Muscle of arm (tissue), 12 donors: Measurements from ENCODE around the gene CAPZA2. TPM values are rescaled to one million over a fixed set of nuclear protein-coding genes. Genes with fewer than 3 reads are reported as not detected.

ENCODE experiments used
- DNase-seq: peaks from one replicate; pipeline ENCODE4 v3.0.0-alpha.2; 2013
- polyA plus RNA-seq, 12 donors: library from polyadenylated mRNA; unstranded; fragments of 120-200 nt; gene quantifications; one replicate each; pipeline ENCODE4 v1.2.1, GENCODE V29; 2013; ENCODE audit not compliant: insufficient read length in 12 of 12

The CAPZA2 gene
- polyA plus RNA-seq, 12 donors, result 123 to 279 (median 227) TPM; not detected in 1

DNA sequence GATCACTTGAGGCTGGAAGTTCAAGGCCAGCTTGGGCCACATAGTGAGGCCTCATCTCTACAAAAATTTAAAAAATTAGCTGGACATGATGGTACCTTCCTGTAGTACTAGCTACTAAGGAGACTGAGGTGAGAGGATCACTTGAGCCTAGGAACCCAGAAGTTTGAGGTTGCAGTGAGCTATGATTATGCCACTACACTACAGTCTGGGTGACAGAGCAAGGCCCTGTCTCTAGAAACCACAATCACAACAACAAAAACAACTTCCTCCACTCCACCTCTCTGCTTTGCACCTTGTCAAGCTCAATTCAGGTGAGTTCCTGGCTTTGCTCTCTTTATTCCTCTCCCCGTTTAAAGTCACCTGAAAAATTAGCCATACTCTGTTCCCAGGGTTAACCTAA lies 8.3 kb upstream of the CAPZA2 start:
- no peak for DNase-seq

DNA sequence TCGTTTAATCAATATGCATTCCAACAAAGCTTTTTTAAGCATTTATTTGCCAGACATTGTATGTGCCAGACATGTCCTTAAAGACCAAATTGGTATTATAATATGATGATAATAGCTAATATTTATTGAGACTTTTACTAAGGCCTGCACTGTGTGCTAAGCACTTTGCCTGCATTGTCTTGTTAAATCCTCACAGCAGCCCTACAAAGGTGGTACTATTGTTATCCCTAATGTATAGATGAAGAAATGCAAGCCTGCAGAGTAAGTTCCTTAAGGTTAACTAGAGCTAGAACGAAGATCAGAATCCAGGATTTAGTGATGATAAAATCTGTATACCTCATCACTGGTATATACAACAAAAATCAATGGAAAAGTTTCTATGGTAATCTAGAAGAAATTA lies 5.3 kb upstream of the CAPZA2 start:
- no peak for DNase-seq

DNA sequence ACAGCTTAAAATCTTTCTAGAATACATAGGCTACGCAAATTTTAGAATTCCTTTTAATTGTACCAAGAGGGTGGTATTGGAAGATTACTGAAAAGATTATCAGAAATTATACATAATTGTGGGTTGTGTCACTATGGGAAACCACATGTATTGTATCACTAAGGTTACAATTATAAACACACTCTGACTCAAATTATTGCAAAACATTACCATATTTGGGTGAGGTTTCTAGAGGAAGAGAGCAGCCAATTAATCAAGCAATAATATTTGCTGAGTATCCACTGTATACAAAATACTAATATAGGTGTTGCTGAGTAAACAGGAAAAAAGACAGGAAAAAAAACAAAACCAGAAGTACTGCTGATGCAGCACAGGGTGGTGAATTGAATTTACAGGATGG lies 3.1 kb upstream of the CAPZA2 start:
- DNase-seq, result no peak

DNA sequence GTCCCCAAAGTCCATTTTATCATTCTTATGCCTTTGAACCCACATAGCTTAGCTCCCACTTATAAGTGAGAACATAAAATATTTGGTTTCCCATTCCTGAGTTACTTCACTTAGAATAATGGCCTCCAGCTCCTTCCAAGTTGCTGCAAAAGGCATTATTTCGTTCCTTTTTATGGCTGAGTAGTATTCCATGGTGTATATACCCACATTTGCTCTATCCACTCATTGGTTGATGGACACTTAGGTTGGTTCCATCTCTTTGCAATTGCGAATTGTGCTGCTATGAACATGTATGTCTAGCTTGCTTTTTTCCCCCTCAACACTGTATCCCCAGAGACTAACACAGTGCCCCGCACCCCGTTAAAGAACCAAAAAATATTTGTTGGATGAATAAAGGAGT lies 670 bp upstream of the CAPZA2 start:
- no peak for DNase-seq

DNA sequence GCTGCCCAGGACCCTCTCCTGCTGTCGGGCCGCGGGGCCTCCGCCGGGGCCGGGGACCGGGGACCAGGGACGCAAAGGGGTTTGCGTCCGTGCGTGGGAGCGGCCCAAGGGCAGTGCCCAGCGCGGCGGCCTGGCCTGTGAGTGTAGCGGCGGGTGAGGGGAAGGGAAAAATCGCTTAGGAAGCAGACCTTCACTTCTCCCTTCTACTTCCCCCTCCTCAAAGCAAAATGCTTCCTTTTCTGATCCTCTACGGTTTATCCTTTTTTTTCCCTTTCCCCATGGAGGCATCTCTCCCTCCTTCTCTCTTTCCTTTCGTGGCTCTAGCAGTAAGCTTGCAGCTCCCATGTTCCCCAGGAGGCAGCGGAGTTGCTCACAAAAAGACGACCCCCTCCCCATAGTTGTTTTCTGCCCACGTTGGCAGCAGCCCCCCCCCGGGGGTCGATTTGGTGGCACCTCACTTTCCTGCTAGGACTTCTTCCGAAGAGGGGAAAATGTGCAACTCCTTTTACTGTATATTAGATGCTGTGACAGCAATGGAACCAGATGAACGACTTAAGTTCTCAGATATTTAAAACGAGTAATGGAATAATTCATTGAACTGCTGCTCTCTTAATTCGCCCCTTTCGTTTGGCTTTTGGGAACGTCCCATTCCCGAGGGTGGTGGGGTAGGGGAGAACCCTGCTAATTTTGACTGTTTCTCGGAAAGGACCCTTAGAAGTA lies 724 bp downstream of the CAPZA2 start:
- peak; percentile 44 for DNase-seq

DNA sequence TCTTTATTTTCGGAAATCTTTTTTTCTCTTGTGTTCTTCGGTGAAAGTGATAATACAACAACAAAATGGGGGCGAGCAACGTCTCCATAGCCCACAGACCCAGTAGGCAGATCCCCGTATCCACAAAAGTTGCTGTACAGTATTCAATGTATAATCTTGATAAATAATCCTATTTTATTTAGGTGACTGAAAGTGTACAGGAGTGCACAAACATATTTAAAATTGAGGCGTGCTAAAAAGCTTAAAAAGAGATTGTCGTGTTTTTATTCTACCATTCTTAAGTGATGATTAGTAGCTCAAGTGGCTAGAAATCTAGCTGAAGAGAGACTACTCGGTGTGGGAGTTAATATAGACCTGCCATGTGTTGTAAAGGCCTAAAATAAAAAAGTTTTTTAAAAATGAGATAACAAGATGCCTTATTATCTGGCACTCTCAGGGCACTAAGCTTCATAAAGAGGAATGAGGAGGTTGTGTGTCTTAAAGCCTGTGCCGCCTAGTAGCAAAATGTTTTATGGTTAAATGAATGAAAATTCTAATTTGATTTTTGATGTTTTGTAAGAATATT lies 1.6 kb downstream of the CAPZA2 start:
- no peak for DNase-seq

DNA sequence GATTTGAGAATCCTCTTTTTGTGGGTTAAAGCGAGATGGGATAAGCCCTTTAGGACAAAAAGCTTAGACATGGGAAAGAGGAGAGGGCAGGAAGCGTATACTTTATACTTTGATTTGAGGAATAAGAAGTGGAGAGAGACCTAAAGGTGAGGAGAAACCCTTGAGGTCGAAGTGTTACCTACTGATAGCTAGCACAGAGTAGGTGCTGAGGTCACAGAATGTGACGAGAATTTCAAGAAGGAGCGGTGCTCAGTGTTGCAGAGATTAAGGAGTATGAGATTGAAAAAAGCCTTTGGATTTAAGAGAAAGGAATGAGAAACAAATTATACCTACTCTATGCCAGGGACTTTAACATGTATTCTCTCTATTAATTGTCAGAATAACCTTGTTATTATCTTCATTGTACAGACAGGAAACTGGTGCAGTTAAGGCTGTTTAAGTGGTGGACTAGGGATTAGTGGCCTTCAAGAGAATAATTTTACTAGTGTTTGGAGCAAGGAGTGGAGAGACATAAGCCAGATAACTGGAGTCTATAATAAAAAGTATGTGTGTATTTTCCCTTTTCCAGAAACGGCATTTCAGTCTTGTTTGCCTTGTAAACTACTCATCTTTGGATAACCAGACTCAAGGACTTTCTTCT lies 8.8 kb downstream of the CAPZA2 start:
- no peak for DNase-seq

DNA sequence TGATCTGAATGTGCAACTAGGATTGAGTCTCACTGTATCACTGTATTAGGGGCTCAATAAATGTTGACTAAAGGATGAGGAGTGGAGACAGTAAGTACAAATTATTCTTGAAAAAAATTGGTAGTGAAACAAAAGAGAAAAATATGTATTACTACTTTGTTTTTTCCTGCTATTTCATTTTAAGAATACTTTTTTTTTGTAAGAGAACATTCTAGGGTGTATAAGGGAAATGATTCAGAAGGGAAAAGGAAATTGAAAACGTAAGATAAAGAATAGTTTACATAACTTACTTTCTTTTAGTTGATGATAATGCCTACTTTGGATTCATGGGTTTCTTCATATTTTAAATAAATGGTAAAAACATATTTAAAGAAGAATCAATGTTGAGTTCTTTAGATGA lies 9.6 kb downstream of the CAPZA2 start:
- no peak for DNase-seq

GRCh38 chr7:116873619-116874018 lies 11.2 kb downstream of the CAPZA2 start:
- DNase-seq, result no peak

GRCh38 chr7:116876664-116877442 lies 14.5 kb downstream of the CAPZA2 start:
- no peak for DNase-seq

- no peak for DNase-seq
These were observed 15.2 kb downstream of the CAPZA2 start for GRCh38 chr7:116877443-116878217.

DNA sequence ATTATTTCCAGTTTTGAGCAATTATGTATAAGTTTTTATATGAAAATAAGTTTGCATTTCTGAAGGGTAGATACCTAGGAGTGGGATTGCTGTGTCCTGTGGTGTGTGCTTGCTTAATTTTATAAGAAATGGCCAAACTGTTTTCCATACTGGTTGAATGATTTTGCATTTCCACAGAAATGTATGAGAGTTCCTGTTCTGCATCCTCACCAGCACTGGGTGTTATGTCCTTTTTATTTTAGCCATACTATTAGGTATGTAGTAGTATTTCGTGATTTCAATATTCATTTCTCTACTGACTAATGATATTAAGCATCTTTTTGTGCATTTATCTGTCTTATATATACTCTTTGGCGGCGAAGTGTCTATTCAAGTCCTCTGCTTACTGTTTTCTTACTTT lies 22.3 kb downstream of the CAPZA2 start:
- DNase-seq, result no peak

DNA sequence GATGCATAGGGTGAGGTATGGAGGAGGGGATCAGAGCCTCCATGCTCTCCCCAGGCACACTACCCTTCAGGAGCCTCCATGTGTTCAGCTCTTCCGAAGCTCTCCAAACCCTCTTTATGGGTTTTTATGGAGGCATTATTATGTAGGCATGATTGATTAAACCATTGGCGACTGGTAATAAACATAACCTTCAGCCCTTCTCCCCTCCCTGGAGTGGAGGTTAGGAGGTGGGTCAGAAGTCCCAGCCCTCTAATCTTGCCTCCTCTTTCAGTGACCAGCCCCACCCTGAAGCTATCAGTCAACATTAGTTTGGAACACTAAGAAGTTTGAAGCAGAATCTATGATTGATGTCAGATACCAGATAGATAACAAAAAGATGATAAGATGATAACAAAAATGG lies 23.3 kb downstream of the CAPZA2 start:
- no peak for DNase-seq

DNA sequence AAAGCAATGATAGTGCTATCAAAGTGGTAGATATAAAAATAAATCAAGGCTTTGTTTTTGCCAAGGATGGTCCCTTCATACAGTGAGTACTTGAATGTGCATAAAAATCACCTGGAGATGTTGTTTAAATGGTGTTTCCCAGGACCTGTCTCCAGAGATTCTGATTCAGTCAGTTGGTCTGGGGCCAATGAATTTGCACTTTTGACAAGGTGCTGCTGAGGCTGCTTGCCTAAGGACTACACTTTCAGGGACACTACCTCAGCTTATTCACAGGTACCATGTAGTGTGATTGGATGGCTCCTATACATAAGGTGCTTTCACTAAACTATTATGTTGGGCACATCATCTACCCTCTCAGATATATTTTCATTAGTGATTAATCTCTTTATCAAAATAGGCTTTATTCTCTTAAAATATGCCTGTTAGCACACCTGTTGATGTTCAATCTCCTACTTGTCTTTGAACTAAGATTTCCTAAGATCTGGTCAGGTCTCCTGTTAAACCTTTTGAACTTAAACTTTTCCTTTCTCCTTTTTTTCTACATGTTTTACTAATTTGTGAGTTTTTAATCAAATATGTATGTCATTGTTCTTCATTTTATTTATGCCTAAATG lies 24.3 kb downstream of the CAPZA2 start:
- no peak for DNase-seq

- DNase-seq, result no peak
These were observed 26.5 kb downstream of the CAPZA2 start for GRCh38 chr7:116888895-116889294.

GRCh38 chr7:116895849-116896248 lies 33.5 kb downstream of the CAPZA2 start:
- DNase-seq, result no peak

GRCh38 chr7:116897661-116898060 lies 35.3 kb downstream of the CAPZA2 start:
- DNase-seq, result no peak

DNA sequence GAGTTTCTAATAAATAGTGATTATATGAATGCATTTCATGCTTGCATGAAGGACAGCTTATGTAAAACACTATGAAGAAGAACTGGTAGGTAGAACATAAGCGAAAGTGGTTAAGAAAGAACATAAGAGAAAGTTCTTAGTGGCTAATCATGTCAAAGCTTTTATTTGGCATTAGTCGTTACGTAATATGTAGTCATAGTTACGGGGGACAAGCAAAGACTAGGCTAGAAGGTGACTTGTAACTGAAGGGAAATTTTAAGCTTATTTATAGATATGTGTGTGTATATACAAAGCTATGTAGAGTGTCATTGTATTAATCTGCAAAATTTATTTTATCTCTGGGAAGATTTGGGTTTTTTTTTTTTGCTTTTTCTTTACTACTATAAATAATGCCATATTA lies 36.9 kb downstream of the CAPZA2 start:
- no peak for DNase-seq

GRCh38 chr7:116901143-116901542 lies 38.8 kb downstream of the CAPZA2 start:
- no peak for DNase-seq

GRCh38 chr7:116902867-116903266 lies 40.5 kb downstream of the CAPZA2 start:
- DNase-seq, result no peak

- no peak for DNase-seq
These were observed 44.0 kb downstream of the CAPZA2 start for GRCh38 chr7:116906391-116906790.
